Lower lobe of right lung (tissue), 2 donors: ENCODE data around the gene PLEKHF1. TPM values are rescaled to one million over a fixed set of nuclear protein-coding genes. Genes with fewer than 3 reads are reported as not detected.
A peak's percentile ranks its signal among the peaks of the same experiment; 100 is the strongest.

Experiments
- ATAC-seq, 2 donors: fragments of 200-7000 bp; cut with Tn5 transposase; one replicate each; pipeline ENCODE4 v1.9.1; 2020 to 2022; ENCODE audit warnings: mild to moderate bottlenecking in 2 of 2, moderate library complexity in 2 of 2
- DNase-seq: peaks from one replicate; pipeline ENCODE4 v3.0.0-alpha.2; 2020
- H3K27ac ChIP-seq: fragments of 200-600 bp; one replicate; pipeline ENCODE4 v1.8.0; 2022
- H3K27me3 ChIP-seq: fragments of 200-600 bp; one replicate; pipeline ENCODE4 v1.8.0; 2022; ENCODE audit warnings: low read depth
- H3K36me3 ChIP-seq: fragments of 200-600 bp; one replicate; pipeline ENCODE4 v1.8.0; 2022; ENCODE audit warnings: mild to moderate bottlenecking
- H3K4me1 ChIP-seq: fragments of 200-600 bp; one replicate; pipeline ENCODE4 v1.8.0; 2022
- H3K4me3 ChIP-seq: fragments of 200-600 bp; one replicate; pipeline ENCODE4 v1.8.0; 2022; ENCODE audit warnings: mild to moderate bottlenecking
- H3K9me3 ChIP-seq: fragments of 200-600 bp; one replicate; pipeline ENCODE4 v1.8.0; 2022
- CTCF ChIP-seq: fragments of 200-600 bp; IDR thresholded peaks from one replicate; pipeline ENCODE4 v1.8.0; 2022; ENCODE audit warnings: antibody characterized with exemption, mild to moderate bottlenecking
- intact Hi-C: fragments of 100-400 bp; cut with DNase I; formaldehyde crosslinking; loops from one replicate; pipeline ENCODE4 v1.11.0; 2022
- total RNA-seq: library from RNA; stranded (reverse); fragmentation: NEBNext Ultra II Directional; extraction: Animal tissue kit (Norgen Biotek cat#: 25700); gene quantifications from one replicate; pipeline ENCODE4 v1.2.1, GENCODE V29; 2021
- donor health status: DM: no; HTN: yes; CAD: no; lungs with severe emphysema.

The PLEKHF1 gene
- total RNA-seq, 1 donor from 2014 or later = 15.5 TPM

GRCh38 chr19:29639086-29639485 is 26.2 kb upstream of the PLEKHF1 start:
- Histone ChIP-seq H3K4me1 (no peaks in the 10 kb centered on the region), H3K36me3 (no peaks in the 10 kb centered on the region), H3K27ac (no peak overlapping the region), H3K9me3 (peaks cover under 1% of the 10 kb centered on the region), H3K27me3 (no peaks in the 10 kb centered on the region), H3K4me3 (no peak overlapping the region)
- DNase-seq = no peak
- intact Hi-C loops = no loop called here
- no peak for ATAC-seq
- TF ChIP-seq CTCF = no peak

DNA sequence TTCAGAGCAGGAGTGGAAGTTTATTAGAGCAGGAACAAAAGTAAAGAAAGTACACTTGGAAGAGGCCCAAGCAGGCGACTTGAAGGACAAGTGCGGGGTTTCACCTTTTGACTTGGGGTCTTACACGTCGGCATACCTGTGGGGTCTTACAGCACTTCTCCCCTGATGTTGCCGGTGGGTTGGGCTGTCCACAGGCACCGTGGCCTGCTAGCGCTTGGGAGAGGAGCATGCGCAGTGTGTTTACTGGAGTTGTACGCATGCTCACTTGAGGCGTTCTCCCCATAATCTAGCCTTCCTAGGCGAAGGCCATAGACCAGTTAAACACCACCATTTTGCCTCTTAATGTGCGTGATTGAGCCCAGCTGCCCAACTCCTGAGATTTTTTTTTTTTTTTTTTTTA is 25.0 kb upstream of the PLEKHF1 start:
- no peaks in the 10 kb centered on the region for H3K36me3 ChIP-seq
- DNase-seq (peak; percentile 7), ATAC-seq (no peak)
- no peak for TF ChIP-seq CTCF
- no peak overlapping the region for H3K27ac ChIP-seq
- no peaks in the 10 kb centered on the region for H3K9me3 ChIP-seq
- H3K27me3 ChIP-seq = no peaks in the 10 kb centered on the region
- intact Hi-C loops = no loop called here
- peaks cover 2% of the 10 kb centered on the region for H3K4me1 ChIP-seq
- H3K4me3 ChIP-seq = no peak overlapping the region

- no peak for TF ChIP-seq CTCF
- Histone ChIP-seq H3K4me1 (peaks cover 16% of the 10 kb centered on the region), H3K27ac (no peak overlapping the region), H3K9me3 (no peaks in the 10 kb centered on the region), H3K27me3 (no peaks in the 10 kb centered on the region), H3K36me3 (no peaks in the 10 kb centered on the region), H3K4me3 (no peak overlapping the region)
- intact Hi-C loops = no loop called here
- ATAC-seq (no peak), DNase-seq (no peak)
These were observed 23.7 kb upstream of the PLEKHF1 start for GRCh38 chr19:29641597-29641996.

DNA sequence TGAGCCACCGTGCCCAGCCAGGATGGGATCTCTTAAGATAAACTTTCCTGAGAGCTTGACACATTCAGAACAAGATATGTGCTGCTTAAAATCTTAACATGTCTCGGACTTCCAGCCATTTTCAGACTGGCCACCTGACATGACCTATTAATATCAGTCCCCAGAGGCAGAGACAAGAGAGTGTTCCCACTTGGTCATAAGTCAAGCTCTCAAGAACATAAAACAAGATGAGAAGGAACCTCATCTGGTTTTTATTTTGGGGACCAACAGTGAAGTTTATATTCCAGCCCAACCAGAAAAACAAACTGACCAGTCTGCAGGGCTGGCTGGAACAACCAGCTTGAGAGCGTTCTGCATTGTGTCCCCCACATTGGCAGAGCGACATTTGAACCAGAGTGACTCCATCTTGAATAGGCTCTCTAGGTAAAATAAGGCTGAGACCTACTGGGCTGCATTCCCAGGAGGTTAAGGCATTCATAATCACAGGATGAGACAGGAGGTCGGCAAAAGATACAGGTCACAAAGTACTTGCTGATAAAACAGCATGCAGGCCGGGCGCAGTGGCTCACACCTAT is 21.8 kb upstream of the PLEKHF1 start:
- TF ChIP-seq CTCF = no peak
- Histone ChIP-seq H3K27ac (no peak overlapping the region), H3K27me3 (no peaks in the 10 kb centered on the region), H3K4me1 (peaks cover 16% of the 10 kb centered on the region), H3K4me3 (no peak overlapping the region), H3K36me3 (no peaks in the 10 kb centered on the region), H3K9me3 (no peaks in the 10 kb centered on the region)
- intact Hi-C loops = no loop called here
- DNase-seq (peak; percentile 22), ATAC-seq (no peak)

- Histone ChIP-seq H3K4me1 (peaks cover 16% of the 10 kb centered on the region), H3K4me3 (no peak overlapping the region), H3K27ac (no peak overlapping the region), H3K36me3 (no peaks in the 10 kb centered on the region), H3K9me3 (no peaks in the 10 kb centered on the region), H3K27me3 (no peaks in the 10 kb centered on the region)
- DNase-seq (no peak), ATAC-seq (no peak)
- intact Hi-C loops = no loop called here
- TF ChIP-seq CTCF = no peak
These were observed 21.1 kb upstream of the PLEKHF1 start for GRCh38 chr19:29644210-29644609.

DNA sequence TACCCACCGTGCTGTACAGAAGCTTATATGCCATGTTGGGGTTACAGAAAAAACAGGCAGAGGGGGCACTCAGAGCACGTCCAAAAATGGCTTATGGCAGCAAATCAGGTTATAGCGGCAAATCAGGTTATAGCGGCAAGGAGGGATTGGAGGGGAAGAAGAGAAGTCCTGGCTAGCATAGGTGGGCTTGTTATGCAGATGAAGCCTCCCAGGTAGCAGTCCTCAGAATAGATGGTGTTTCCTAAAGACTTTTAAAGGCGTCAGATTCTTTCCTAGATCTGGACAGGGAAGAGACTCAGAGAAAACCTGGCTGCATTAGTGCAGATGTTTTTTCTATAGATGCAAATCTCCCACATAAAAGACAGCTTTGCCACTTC is 19.8 kb upstream of the PLEKHF1 start:
- ATAC-seq (no peak), DNase-seq (no peak)
- Histone ChIP-seq H3K27me3 (no peaks in the 10 kb centered on the region), H3K9me3 (no peaks in the 10 kb centered on the region), H3K36me3 (no peaks in the 10 kb centered on the region), H3K27ac (no peak overlapping the region), H3K4me1 (peaks cover 16% of the 10 kb centered on the region), H3K4me3 (no peak overlapping the region)
- TF ChIP-seq CTCF = no peak
- intact Hi-C loops = no loop called here
